HepG2 (cell line): ENCODE measurements around the gene MICALL2. TPM values are rescaled to one million over a fixed set of nuclear protein-coding genes. Genes with fewer than 3 reads are reported as not detected.

Experiments
- ARID3A ChIP-seq: IDR thresholded peaks from 2 replicates; pipeline ENCODE4 v1.6.1; 2012; ENCODE audit warnings: low read depth, low read length, improper control_type of control experiment
- EZH2 ChIP-seq: conservative IDR thresholded peaks from 2 replicates; pipeline ENCODE4 v1.6.1; 2012; ENCODE audit warnings: mild to moderate bottlenecking, low read depth, low read length, moderate library complexity
- GTF3A ChIP-seq: sonication (generic); formaldehyde crosslinking; conservative IDR thresholded peaks from 2 replicates; pipeline ENCODE4 v1.4.0; 2020; ENCODE audit warnings: mild to moderate bottlenecking, missing genetic modification reagents
- KDM2A ChIP-seq: sonication (generic); formaldehyde crosslinking; IDR thresholded peaks from 2 replicates; pipeline ENCODE4 v1.4.0; 2020; ENCODE audit warnings: low read depth, missing genetic modification reagents, borderline replicate concordance
- NCOA1 ChIP-seq: sonication (generic); formaldehyde crosslinking; IDR thresholded peaks from 2 replicates; pipeline ENCODE4 v1.9.0; 2021; ENCODE audit warnings: missing genetic modification reagents
- NFE2L1 ChIP-seq: sonication (generic); formaldehyde crosslinking; IDR thresholded peaks from 2 replicates; pipeline ENCODE4 v1.4.0; 2020; ENCODE audit warnings: missing genetic modification reagents, mild to moderate bottlenecking, borderline replicate concordance
- PHF20 ChIP-seq: sonication (generic); formaldehyde crosslinking; IDR thresholded peaks from 2 replicates; pipeline ENCODE4 v1.5.0; 2020; ENCODE audit warnings: mild to moderate bottlenecking, missing genetic modification reagents
- PRDM15 ChIP-seq: sonication (generic); formaldehyde crosslinking; IDR thresholded peaks from 2 replicates; pipeline ENCODE4 v1.4.0; 2020; ENCODE audit warnings: missing genetic modification reagents
- RAD51 ChIP-seq: fragments of 450-650 bp; IDR thresholded peaks from 2 replicates; pipeline ENCODE4 v1.6.1; 2016; ENCODE audit warnings: borderline replicate concordance
- SALL1 ChIP-seq: sonication (generic); formaldehyde crosslinking; IDR thresholded peaks from 2 replicates; pipeline ENCODE4 v1.8.0; 2022; ENCODE audit warnings: mild to moderate bottlenecking, missing genetic modification reagents
- SAP130 ChIP-seq: IDR thresholded peaks from 2 replicates; pipeline ENCODE4 v1.6.1; 2016; ENCODE audit warnings: low read depth
- SCMH1 ChIP-seq: sonication (generic); formaldehyde crosslinking; IDR thresholded peaks from 2 replicates; pipeline ENCODE4 v1.9.0; 2021; ENCODE audit warnings: missing genetic modification reagents, mild to moderate bottlenecking, borderline replicate concordance
- SMYD3 ChIP-seq: sonication (generic); formaldehyde crosslinking; IDR thresholded peaks from 2 replicates; pipeline ENCODE4 v1.8.1; 2023; ENCODE audit warnings: mild to moderate bottlenecking, missing genetic modification reagents
- SRSF9 ChIP-seq: fragments of 200-400 bp; formaldehyde crosslinking; IDR thresholded peaks from 2 replicates; pipeline ENCODE4 v1.6.1; 2018; ENCODE audit warnings: borderline replicate concordance, mild to moderate bottlenecking, low read depth, low read length; ENCODE audit not compliant: insufficient read depth, poor library complexity, severe bottlenecking
- TEAD2 ChIP-seq: sonication (generic); formaldehyde crosslinking; IDR thresholded peaks from 2 replicates; pipeline ENCODE4 v1.9.0; 2021; ENCODE audit warnings: missing genetic modification reagents
- TFDP1 ChIP-seq: IDR thresholded peaks from 2 replicates; pipeline ENCODE4 v1.6.1; 2016; ENCODE audit warnings: missing compliant biosample characterization, missing genetic modification reagents, borderline replicate concordance
- ZIK1 ChIP-seq: sonication (generic); formaldehyde crosslinking; IDR thresholded peaks from 2 replicates; pipeline ENCODE4 v1.5.0; 2020; ENCODE audit warnings: mild to moderate bottlenecking, low read depth, missing genetic modification reagents, borderline replicate concordance
- ZKSCAN5 ChIP-seq: sonication (generic); formaldehyde crosslinking; IDR thresholded peaks from 2 replicates; pipeline ENCODE4 v1.5.1; 2020; ENCODE audit warnings: mild to moderate bottlenecking, missing genetic modification reagents
- ZNF160 ChIP-seq: sonication (generic); formaldehyde crosslinking; IDR thresholded peaks from 2 replicates; pipeline ENCODE4 v1.8.0; 2022; ENCODE audit warnings: mild to moderate bottlenecking, inconsistent platforms, missing genetic modification reagents
- ZNF549 ChIP-seq: sonication (generic); formaldehyde crosslinking; IDR thresholded peaks from 2 replicates; pipeline ENCODE4 v1.5.0; 2020; ENCODE audit warnings: missing genetic modification reagents
- ZNF589 ChIP-seq: sonication (generic); formaldehyde crosslinking; conservative IDR thresholded peaks from 2 replicates; pipeline ENCODE4 v1.8.0; 2022; ENCODE audit warnings: mild to moderate bottlenecking, moderate library complexity, missing genetic modification reagents
- ZNF768 ChIP-seq: sonication (generic); formaldehyde crosslinking; IDR thresholded peaks from 2 replicates; pipeline ENCODE4 v1.4.0; 2020; ENCODE audit warnings: missing genetic modification reagents
- ZSCAN21 ChIP-seq: sonication (generic); formaldehyde crosslinking; IDR thresholded peaks from 2 replicates; pipeline ENCODE4 v1.8.0; 2022; ENCODE audit warnings: mild to moderate bottlenecking, missing genetic modification reagents, moderate library complexity, borderline replicate concordance
- polyA plus RNA-seq, 8 experiments: library from polyadenylated mRNA; depleted of rRNA in 3 of 8; stranded (reverse) in 7 of 8; unstranded in 1 of 8; fragments of >200 nt; fragmentation: Illumina TruSeq in 4 of 8; extraction: Trizol in 4 of 8; gene quantifications; 2 replicates each; pipeline versions ENCODE4 v1.2.1 to v1.2.3, GENCODE V29; 2011 to 2016; ENCODE audit warnings: low read depth in 4 of 8, missing spikeins in 1 of 8, mixed read lengths in 1 of 8; ENCODE audit not compliant: insufficient read depth in 1 of 8
- total RNA-seq, 5 experiments: library from RNA; depleted of rRNA; stranded (reverse); fragments of >200 nt; fragmentation: Illumina TruSeq; extraction: Trizol; gene quantifications; 2 replicates each; pipeline ENCODE4 v1.2.3, GENCODE V29; 2016; ENCODE audit warnings: low read depth in 1 of 5

The MICALL2 gene
- total and polyA plus RNA-seq, 2 of the 13 experiments (the other 11 are each of a cell fraction or from before 2014, with no cell fraction given): 5.8 to 12.4 TPM

GRCh38 chr7:1425292-1426136 lies 33.8 kb downstream of the MICALL2 start (continued):
- TF ChIP-seq ZNF768 (CRISPR knock-in tag) (no peak), NCOA1 (CRISPR knock-in tag) (no peak), EZH2 (no peak), SRSF9 (no peak), SAP130 (CRISPR knock-in tag) (peak; percentile 24; the same call in 1 of the 2 replicates), ZKSCAN5 (CRISPR knock-in tag) (no peak), SALL1 (CRISPR knock-in tag) (peak; percentile 36; the same call in 1 of the 2 replicates), PRDM15 (CRISPR knock-in tag) (peak; percentile 85), TFDP1 (CRISPR knock-in tag) (no peak), ZSCAN21 (CRISPR knock-in tag) (no peak), KDM2A (CRISPR knock-in tag) (0 out of 2 replicates have a peak, but pooled peaks have one; percentile 21), TEAD2 (no peak), ZNF549 (no peak), ARID3A (no peak), ZIK1 (CRISPR knock-in tag) (no peak), NFE2L1 (CRISPR knock-in tag) (no peak), SMYD3 (CRISPR knock-in tag) (no peak), GTF3A (CRISPR knock-in tag) (no peak), PHF20 (peak; percentile 24; the same call in 1 of the 2 replicates), RAD51 (peak; percentile 59; the same call in 1 of the 2 replicates), SCMH1 (CRISPR knock-in tag) (no peak), ZNF160 (CRISPR knock-in tag) (no peak), ZNF589 (no peak)
